HL-60 (cell line): ENCODE measurements around the gene MTA2.

ENCODE experiments used
- DNase-seq, 2 experiments: peaks; one replicate each; pipeline ENCODE4 v3.0.0-alpha.2; 2010 to 2020; ENCODE audit warnings: low read depth in 1 of 2, low spot score in 1 of 2
- H3K27ac ChIP-seq: fragments of 250-450 bp; sonication (Bioruptor Pico); replicated peaks from 2 replicates; pipeline ENCODE4 v1.5.1; 2020; ENCODE audit warnings: mild to moderate bottlenecking, moderate library complexity
- H3K27me3 ChIP-seq: fragments of 250-450 bp; sonication (Bioruptor Pico); 2 replicates; pipeline ENCODE4 v1.5.1; 2021; ENCODE audit warnings: mild to moderate bottlenecking, moderate library complexity; ENCODE audit not compliant: insufficient read depth, poor library complexity, severe bottlenecking
- H3K4me3 ChIP-seq: replicated peaks from 2 replicates; pipeline ENCODE4 v1.5.1; 2011; ENCODE audit warnings: mild to moderate bottlenecking, control low read depth, low read length; ENCODE audit not compliant: insufficient read depth
- CTCF ChIP-seq: IDR thresholded peaks from one replicate; pipeline ENCODE4 v1.5.1; 2011; ENCODE audit warnings: low read length, control low read depth, inconsistent platforms; ENCODE audit not compliant: insufficient read depth
- GABPA ChIP-seq: IDR thresholded peaks from 2 replicates; pipeline ENCODE4 v1.6.1; 2012; ENCODE audit warnings: low read depth
- POLR2AphosphoS5 ChIP-seq: IDR thresholded peaks from 2 replicates; pipeline ENCODE4 v1.6.1; 2012; ENCODE audit warnings: low read depth
- REST ChIP-seq: IDR thresholded peaks from 2 replicates; pipeline ENCODE4 v1.6.1; 2012; ENCODE audit warnings: low read depth; ENCODE audit not compliant: insufficient replicate concordance
- SPI1 ChIP-seq: IDR thresholded peaks from 2 replicates; pipeline ENCODE4 v1.6.1; 2012; ENCODE audit warnings: low read depth, mild to moderate bottlenecking, borderline replicate concordance

MTA2 gene

GRCh38 chr11:62546244-62546928 is 55.3 kb downstream of the MTA2 start, which contains the start of gene AHNAK:
TSS of gene AHNAK (minus strand) at chr11:62546806. CDS start at chr11:62536098, 10,708 bp downstream.
- Histone ChIP-seq H3K27me3 (no peaks in the 10 kb centered on the region), H3K27ac (peak within 1 kb of the TSS; percentile 62), H3K4me3 (peak within 1 kb of the TSS; percentile 65)
- TF ChIP-seq POLR2AphosphoS5 (peak; percentile 52; the same call in 1 of the 2 replicates), REST (no peak)
- peak; percentile 71 to 73 for DNase-seq

- peak overlapping the region; percentile 65 for H3K4me3 ChIP-seq
- TF ChIP-seq POLR2AphosphoS5 = peak; percentile 84
- no peak for TF ChIP-seq SPI1
- peak; percentile 77 to 95 for DNase-seq
- no peaks in the 10 kb centered on the region for H3K27me3 ChIP-seq
- H3K27ac ChIP-seq = peak overlapping the region; percentile 62
These were observed 56.0 kb downstream of the MTA2 start for GRCh38 chr11:62545437-62546243.

GRCh38 chr11:62544581-62545436 is 56.9 kb downstream of the MTA2 start:
- peak overlapping the region; percentile 65 for H3K4me3 ChIP-seq
- peak in 1 of 2 experiments; percentile 22 for DNase-seq
- no peaks in the 10 kb centered on the region for H3K27me3 ChIP-seq
- peak overlapping the region; percentile 62 for H3K27ac ChIP-seq
- TF ChIP-seq GABPA = no peak
- no peak for TF ChIP-seq REST
- TF ChIP-seq CTCF = no peak
- no peak for TF ChIP-seq SPI1
- no peak for TF ChIP-seq POLR2AphosphoS5

GRCh38 chr11:62543680-62544444 is 57.8 kb downstream of the MTA2 start:
- TF ChIP-seq SPI1 (no peak), POLR2AphosphoS5 (no peak), GABPA (no peak), CTCF (no peak), REST (no peak)
- Histone ChIP-seq H3K27ac (no peak overlapping the region), H3K27me3 (no peaks in the 10 kb centered on the region), H3K4me3 (peak overlapping the region; percentile 65)
- DNase-seq = no peak
